A549 (cell line): Measurements from ENCODE around the gene OR5H6.

Source experiments
- MAFK ChIP-seq: fragments of 450-650 bp; IDR thresholded peaks from 2 replicates; pipeline ENCODE4 v1.6.1; 2014; ENCODE audit not compliant: partially characterized antibody
- NPAS2 ChIP-seq: fragments of 250-450 bp; sonication (Bioruptor Pico); IDR thresholded peaks from 2 replicates; pipeline ENCODE4 v1.8.0; 2022; ENCODE audit warnings: mild to moderate bottlenecking, moderate library complexity, borderline replicate concordance
- RAD21 ChIP-seq, 2 experiments: fragments of >200 bp in 1 of 2; sonication (Bioruptor Twin) in 1 of 2; formaldehyde crosslinking in 1 of 2; IDR thresholded peaks in 1 of 2; conservative IDR thresholded peaks in 1 of 2; 2 replicates in 1 of 2; 3 replicates in 1 of 2; pipeline ENCODE4 v1.6.1; 2012 to 2018; ENCODE audit warnings: inconsistent platforms in 1 of 2
- TF ChIP-seq, protein P1 (sequence below): fragments of >200 bp; sonication (Bioruptor Twin); formaldehyde crosslinking; IDR thresholded peaks from 3 replicates; pipeline ENCODE4 v1.5.1; 2016
- TF ChIP-seq, protein P2 (sequence below): fragments of 200-600 bp; sonication (generic); IDR thresholded peaks from 2 replicates; pipeline ENCODE4 v1.6.1; 2016; ENCODE audit warnings: antibody characterized with exemption, mild to moderate bottlenecking, moderate library complexity

DNA sequence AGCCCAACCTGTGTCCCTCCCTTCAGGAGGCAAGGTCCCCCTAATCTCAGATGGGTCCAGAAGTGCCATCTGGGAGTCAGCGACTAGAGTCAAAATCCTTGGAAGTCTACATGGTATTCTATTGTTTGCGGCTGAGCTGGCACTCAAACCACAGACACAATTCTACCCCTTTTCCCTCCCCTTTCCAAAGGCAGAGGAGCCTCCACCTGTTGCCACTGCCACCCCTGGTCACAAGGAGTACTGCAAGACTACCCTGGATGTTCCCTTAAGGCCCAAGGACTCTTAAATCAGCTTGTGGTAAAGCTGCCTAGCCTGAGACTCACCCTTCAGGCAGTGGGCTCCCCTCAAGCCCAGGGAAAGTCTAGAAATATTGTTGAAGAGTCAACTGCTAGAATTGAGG is 4.3 kb upstream of the OR5H6 start:
- no peak for TF ChIP-seq RAD21 (conservative IDR thresholded peaks at IDR 0.05 in 1 of 2, IDR thresholded peaks at IDR 0.05 in 1 of 2)
- TF ChIP-seq, protein P1, sequence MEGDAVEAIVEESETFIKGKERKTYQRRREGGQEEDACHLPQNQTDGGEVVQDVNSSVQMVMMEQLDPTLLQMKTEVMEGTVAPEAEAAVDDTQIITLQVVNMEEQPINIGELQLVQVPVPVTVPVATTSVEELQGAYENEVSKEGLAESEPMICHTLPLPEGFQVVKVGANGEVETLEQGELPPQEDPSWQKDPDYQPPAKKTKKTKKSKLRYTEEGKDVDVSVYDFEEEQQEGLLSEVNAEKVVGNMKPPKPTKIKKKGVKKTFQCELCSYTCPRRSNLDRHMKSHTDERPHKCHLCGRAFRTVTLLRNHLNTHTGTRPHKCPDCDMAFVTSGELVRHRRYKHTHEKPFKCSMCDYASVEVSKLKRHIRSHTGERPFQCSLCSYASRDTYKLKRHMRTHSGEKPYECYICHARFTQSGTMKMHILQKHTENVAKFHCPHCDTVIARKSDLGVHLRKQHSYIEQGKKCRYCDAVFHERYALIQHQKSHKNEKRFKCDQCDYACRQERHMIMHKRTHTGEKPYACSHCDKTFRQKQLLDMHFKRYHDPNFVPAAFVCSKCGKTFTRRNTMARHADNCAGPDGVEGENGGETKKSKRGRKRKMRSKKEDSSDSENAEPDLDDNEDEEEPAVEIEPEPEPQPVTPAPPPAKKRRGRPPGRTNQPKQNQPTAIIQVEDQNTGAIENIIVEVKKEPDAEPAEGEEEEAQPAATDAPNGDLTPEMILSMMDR, result no peak
- TF ChIP-seq, protein P2, sequence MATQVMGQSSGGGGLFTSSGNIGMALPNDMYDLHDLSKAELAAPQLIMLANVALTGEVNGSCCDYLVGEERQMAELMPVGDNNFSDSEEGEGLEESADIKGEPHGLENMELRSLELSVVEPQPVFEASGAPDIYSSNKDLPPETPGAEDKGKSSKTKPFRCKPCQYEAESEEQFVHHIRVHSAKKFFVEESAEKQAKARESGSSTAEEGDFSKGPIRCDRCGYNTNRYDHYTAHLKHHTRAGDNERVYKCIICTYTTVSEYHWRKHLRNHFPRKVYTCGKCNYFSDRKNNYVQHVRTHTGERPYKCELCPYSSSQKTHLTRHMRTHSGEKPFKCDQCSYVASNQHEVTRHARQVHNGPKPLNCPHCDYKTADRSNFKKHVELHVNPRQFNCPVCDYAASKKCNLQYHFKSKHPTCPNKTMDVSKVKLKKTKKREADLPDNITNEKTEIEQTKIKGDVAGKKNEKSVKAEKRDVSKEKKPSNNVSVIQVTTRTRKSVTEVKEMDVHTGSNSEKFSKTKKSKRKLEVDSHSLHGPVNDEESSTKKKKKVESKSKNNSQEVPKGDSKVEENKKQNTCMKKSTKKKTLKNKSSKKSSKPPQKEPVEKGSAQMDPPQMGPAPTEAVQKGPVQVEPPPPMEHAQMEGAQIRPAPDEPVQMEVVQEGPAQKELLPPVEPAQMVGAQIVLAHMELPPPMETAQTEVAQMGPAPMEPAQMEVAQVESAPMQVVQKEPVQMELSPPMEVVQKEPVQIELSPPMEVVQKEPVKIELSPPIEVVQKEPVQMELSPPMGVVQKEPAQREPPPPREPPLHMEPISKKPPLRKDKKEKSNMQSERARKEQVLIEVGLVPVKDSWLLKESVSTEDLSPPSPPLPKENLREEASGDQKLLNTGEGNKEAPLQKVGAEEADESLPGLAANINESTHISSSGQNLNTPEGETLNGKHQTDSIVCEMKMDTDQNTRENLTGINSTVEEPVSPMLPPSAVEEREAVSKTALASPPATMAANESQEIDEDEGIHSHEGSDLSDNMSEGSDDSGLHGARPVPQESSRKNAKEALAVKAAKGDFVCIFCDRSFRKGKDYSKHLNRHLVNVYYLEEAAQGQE, result no peak
- TF ChIP-seq MAFK, result no peak
- TF ChIP-seq NPAS2 (CRISPR knock-in tag), result no peak
